T-helper 2 cell treated with Interferon-gamma antibody and Interleukin-4, amounts not matched to agents 5 μg/mL and 100 μg/mL, for 36 hours (primary cell): ENCODE results near the gene PRSS57.

Source experiments
- DNase-seq: peaks from one replicate; pipeline ENCODE4 v3.0.0; 2021; ENCODE audit warnings: low spot score
- H3K27ac Mint-ChIP-seq: one replicate; pipeline ENCODE4 v1.8.0; 2021; ENCODE audit warnings: mild to moderate bottlenecking, mixed read lengths
- H3K27me3 Mint-ChIP-seq: one replicate; pipeline ENCODE4 v1.8.0; 2021; ENCODE audit warnings: low read depth, mixed read lengths
- H3K36me3 Mint-ChIP-seq: one replicate; pipeline ENCODE4 v1.8.0; 2021; ENCODE audit warnings: low read depth, mixed read lengths
- H3K4me1 Mint-ChIP-seq: one replicate; pipeline ENCODE4 v1.8.0; 2021; ENCODE audit warnings: low read depth, mixed read lengths
- H3K4me3 Mint-ChIP-seq: one replicate; pipeline ENCODE4 v1.8.0; 2022; ENCODE audit warnings: mild to moderate bottlenecking, moderate library complexity, mixed read lengths
- H3K9me3 Mint-ChIP-seq: one replicate; pipeline ENCODE4 v1.8.0; 2021; ENCODE audit warnings: mixed read lengths

The PRSS57 gene

GRCh38 chr19:640606-641189 lies 54.6 kb downstream of the PRSS57 start:
- H3K27ac Mint-ChIP-seq, result no peak overlapping the region
- peaks cover 4% of the 10 kb centered on the region for H3K4me1 Mint-ChIP-seq
- peaks cover 7% of the 10 kb centered on the region for H3K27me3 Mint-ChIP-seq
- peaks cover 3% of the 10 kb centered on the region for H3K36me3 Mint-ChIP-seq
- H3K9me3 Mint-ChIP-seq, result no peaks in the 10 kb centered on the region
- DNase-seq, result no peak
- no peak overlapping the region for H3K4me3 Mint-ChIP-seq

GRCh38 chr19:640161-640558 lies 55.1 kb downstream of the PRSS57 start:
- no peak for DNase-seq
- Mint-ChIP-seq H3K27me3 (peaks cover 7% of the 10 kb centered on the region), H3K4me3 (no peak overlapping the region), H3K36me3 (peaks cover 3% of the 10 kb centered on the region), H3K27ac (no peak overlapping the region), H3K9me3 (no peaks in the 10 kb centered on the region), H3K4me1 (peaks cover 4% of the 10 kb centered on the region)

- H3K4me1 Mint-ChIP-seq, result peaks cover 4% of the 10 kb centered on the region
Observed at GRCh38 chr19:639253-640160, 55.7 kb downstream of the PRSS57 start, which contains the start of gene FGF22. FGF22 (plus strand) TSS chr19:639879; CDS start chr19:639926, 47 bp downstream.

GRCh38 chr19:638906-639252 lies 56.4 kb downstream of the PRSS57 start:
- no peak overlapping the region for H3K27ac Mint-ChIP-seq

More at GRCh38 chr19:639253-640160, 55.7 kb downstream of the PRSS57 start, which contains the start of gene FGF22:
- H3K27ac Mint-ChIP-seq, result peak within 1 kb of the TSS; percentile 67
- peak; percentile 88 for DNase-seq
- peak within 1 kb of the TSS; percentile 82 for H3K4me3 Mint-ChIP-seq
- H3K36me3 Mint-ChIP-seq, result no peaks in the 10 kb centered on the region
- peaks cover 7% of the 10 kb centered on the region for H3K27me3 Mint-ChIP-seq
- H3K9me3 Mint-ChIP-seq, result no peaks in the 10 kb centered on the region

More at GRCh38 chr19:638906-639252, 56.4 kb downstream of the PRSS57 start:
- peaks cover 7% of the 10 kb centered on the region for H3K27me3 Mint-ChIP-seq
- H3K4me1 Mint-ChIP-seq, result peaks cover 8% of the 10 kb centered on the region
- no peak for DNase-seq
- H3K4me3 Mint-ChIP-seq, result peak overlapping the region; percentile 82
- no peaks in the 10 kb centered on the region for H3K36me3 Mint-ChIP-seq
- H3K9me3 Mint-ChIP-seq, result no peaks in the 10 kb centered on the region
